NCI-H1417 treated with DMSO at 0.1 percent for 48 hours (cell line): ENCODE measurements around the gene PGM2.

Source experiments
- DNase-seq: peaks from one replicate; lab custom pipeline; 2025; lab: John Stamatoyannopoulos, UW

The PGM2 gene

GRCh38 chr4:37865450-37865849 is 39.0 kb downstream of the PGM2 start:
- DNase-seq = no peak

GRCh38 chr4:37867102-37867501 is 40.6 kb downstream of the PGM2 start:
- DNase-seq = no peak

- no peak for DNase-seq
Observed at GRCh38 chr4:37868238-37868637, 41.8 kb downstream of the PGM2 start.

- no peak for DNase-seq
Observed at GRCh38 chr4:37872310-37872988, 46.0 kb downstream of the PGM2 start.

GRCh38 chr4:37873386-37873785 is 46.9 kb downstream of the PGM2 start:
- no peak for DNase-seq

- DNase-seq = no peak
Observed at GRCh38 chr4:37876156-37876555, 49.7 kb downstream of the PGM2 start.

- no peak for DNase-seq
Observed at GRCh38 chr4:37879365-37879764, 52.9 kb downstream of the PGM2 start.

- no peak for DNase-seq
Observed at GRCh38 chr4:37881811-37882210, 55.3 kb downstream of the PGM2 start.

- no peak for DNase-seq
Observed at GRCh38 chr4:37882665-37883296, 56.3 kb downstream of the PGM2 start.

GRCh38 chr4:37884855-37885487 is 58.5 kb downstream of the PGM2 start:
- no peak for DNase-seq

GRCh38 chr4:37885496-37885895 is 59.0 kb downstream of the PGM2 start:
- no peak for DNase-seq

- no peak for DNase-seq
Observed at GRCh38 chr4:37889849-37890800, 63.6 kb downstream of the PGM2 start.

GRCh38 chr4:37890801-37891259 is 64.3 kb downstream of the PGM2 start, which contains the start of gene TBC1D1:
TBC1D1 (plus strand) TSS chr4:37891084; CDS start chr4:37902096, 11,012 bp downstream.
- no peak for DNase-seq

GRCh38 chr4:37891260-37892159 is 65.0 kb downstream of the PGM2 start:
- DNase-seq = no peak

GRCh38 chr4:37892641-37893040 is 66.2 kb downstream of the PGM2 start:
- DNase-seq = no peak

- no peak for DNase-seq
Observed at GRCh38 chr4:37893164-37893563, 66.7 kb downstream of the PGM2 start.

- DNase-seq = no peak
Observed at GRCh38 chr4:37895271-37895670, 68.8 kb downstream of the PGM2 start.

- no peak for DNase-seq
Observed at GRCh38 chr4:37896206-37896860, 69.8 kb downstream of the PGM2 start.

- no peak for DNase-seq
Observed at GRCh38 chr4:37902212-37902611, 75.7 kb downstream of the PGM2 start.
